DOHH2 (cell line): Measurements from ENCODE around the gene CLN6.

Source experiments
- H3F3A ChIP-seq: fragments of 200-600 bp; sonication (generic), shearing (Covaris generic); 2 replicates; pipeline ENCODE4 v1.6.0; 2016; ENCODE audit warnings: antibody characterized with exemption, mild to moderate bottlenecking; ENCODE audit not compliant: control insufficient read depth, insufficient read depth
- H3K27ac ChIP-seq: fragments of 200-600 bp; sonication (generic); 2 replicates; pipeline ENCODE4 v1.5.1; 2014; ENCODE audit warnings: low read depth, mild to moderate bottlenecking, low read length, moderate library complexity
- H3K27me3 ChIP-seq: fragments of 200-600 bp; sonication (generic); 2 replicates; pipeline ENCODE4 v1.6.1; 2014; ENCODE audit warnings: mild to moderate bottlenecking, low read length, mixed read lengths; ENCODE audit not compliant: control insufficient read depth
- H3K36me3 ChIP-seq: fragments of 200-600 bp; sonication (generic); 2 replicates; pipeline ENCODE4 v1.6.1; 2014; ENCODE audit warnings: mild to moderate bottlenecking, low read length, moderate library complexity, mixed read lengths; ENCODE audit not compliant: control insufficient read depth
- H3K4me1 ChIP-seq: fragments of 200-600 bp; sonication (generic); 2 replicates; pipeline ENCODE4 v1.6.1; 2014; ENCODE audit warnings: mild to moderate bottlenecking, low read length, mixed read lengths; ENCODE audit not compliant: control insufficient read depth
- H3K4me2 ChIP-seq: fragments of 200-600 bp; sonication (generic); 2 replicates; pipeline ENCODE4 v1.6.0; 2014; ENCODE audit warnings: mild to moderate bottlenecking, low read length, moderate library complexity
- H3K4me3 ChIP-seq: fragments of 200-600 bp; sonication (generic); 2 replicates; pipeline ENCODE4 v1.5.1; 2014; ENCODE audit warnings: mild to moderate bottlenecking, low read length, mixed read lengths
- H3K79me2 ChIP-seq: fragments of 200-600 bp; sonication (generic); 2 replicates; pipeline ENCODE4 v1.6.1; 2014; ENCODE audit warnings: mild to moderate bottlenecking, low read length, mixed read lengths; ENCODE audit not compliant: control insufficient read depth
- H3K9me2 ChIP-seq: fragments of 200-600 bp; sonication (generic); replicated peaks from 2 replicates; pipeline ENCODE4 v1.6.1; 2014; ENCODE audit warnings: mild to moderate bottlenecking, low read length, mixed read lengths; ENCODE audit not compliant: control insufficient read depth
- H3K9me3 ChIP-seq: fragments of 200-600 bp; sonication (generic); 2 replicates; pipeline ENCODE4 v1.6.1; 2014; ENCODE audit warnings: antibody characterized with exemption, low read length, mixed read lengths; ENCODE audit not compliant: control insufficient read depth, insufficient read depth
- H4K20me1 ChIP-seq: fragments of 200-600 bp; sonication (generic); 2 replicates; pipeline ENCODE4 v1.6.0; 2014; ENCODE audit warnings: low read depth, mild to moderate bottlenecking, antibody characterized with exemption, low read length, moderate library complexity; ENCODE audit not compliant: control insufficient read depth, insufficient read depth
- CTCF ChIP-seq: fragments of 200-600 bp; sonication (generic); IDR thresholded peaks from one replicate; pipeline ENCODE4 v1.5.1; 2014; ENCODE audit warnings: antibody characterized with exemption, mild to moderate bottlenecking, low read depth, low read length; ENCODE audit not compliant: poor library complexity, severe bottlenecking
- EZH2phosphoT487 ChIP-seq: fragments of 200-600 bp; sonication (generic); IDR thresholded peaks from 2 replicates; pipeline ENCODE4 v1.6.1; 2017; ENCODE audit warnings: borderline replicate concordance, mild to moderate bottlenecking, antibody characterized with exemption, low read length, moderate library complexity, mixed read lengths

The CLN6 gene

DNA sequence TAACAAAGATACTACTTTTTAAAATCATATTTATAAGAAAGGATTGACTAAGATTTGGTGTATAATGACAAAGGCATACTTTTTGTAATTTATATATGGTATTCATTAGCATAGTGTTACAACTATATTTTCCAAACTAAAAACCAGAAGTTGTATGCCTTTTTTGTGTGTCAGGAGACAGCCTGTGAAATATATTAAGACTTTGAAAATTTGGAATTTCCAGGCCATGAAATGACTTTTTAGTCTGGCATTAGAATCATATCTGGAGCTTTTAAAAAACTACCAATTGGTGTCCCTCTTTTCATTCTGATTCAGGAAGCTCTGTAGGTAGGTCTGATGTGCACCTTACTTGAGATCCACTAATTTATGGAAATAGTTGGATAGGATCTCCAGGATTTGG, 66.3 kb downstream of the CLN6 start:
- H3K79me2 ChIP-seq: no peaks in the 10 kb centered on the region
- no peaks in the 10 kb centered on the region for H4K20me1 ChIP-seq
- H3K27me3 ChIP-seq: no peaks in the 10 kb centered on the region
- no peaks in the 10 kb centered on the region for H3K9me3 ChIP-seq
- no peak overlapping the region for H3K4me2 ChIP-seq
- no peak for TF ChIP-seq CTCF
- no peak for TF ChIP-seq EZH2phosphoT487
- peaks cover 55% of the 10 kb centered on the region for H3K36me3 ChIP-seq
- 0 out of 2 replicates have a peak, but pooled peaks cover 2% of the 10 kb centered on the region for H3F3A ChIP-seq
- no peak overlapping the region for H3K4me3 ChIP-seq
- peaks cover 3% of the 10 kb centered on the region; the same call in 1 of the 2 replicates for H3K4me1 ChIP-seq
- H3K9me2 ChIP-seq: no peaks in the 10 kb centered on the region
- H3K27ac ChIP-seq: no peak overlapping the region

DNA sequence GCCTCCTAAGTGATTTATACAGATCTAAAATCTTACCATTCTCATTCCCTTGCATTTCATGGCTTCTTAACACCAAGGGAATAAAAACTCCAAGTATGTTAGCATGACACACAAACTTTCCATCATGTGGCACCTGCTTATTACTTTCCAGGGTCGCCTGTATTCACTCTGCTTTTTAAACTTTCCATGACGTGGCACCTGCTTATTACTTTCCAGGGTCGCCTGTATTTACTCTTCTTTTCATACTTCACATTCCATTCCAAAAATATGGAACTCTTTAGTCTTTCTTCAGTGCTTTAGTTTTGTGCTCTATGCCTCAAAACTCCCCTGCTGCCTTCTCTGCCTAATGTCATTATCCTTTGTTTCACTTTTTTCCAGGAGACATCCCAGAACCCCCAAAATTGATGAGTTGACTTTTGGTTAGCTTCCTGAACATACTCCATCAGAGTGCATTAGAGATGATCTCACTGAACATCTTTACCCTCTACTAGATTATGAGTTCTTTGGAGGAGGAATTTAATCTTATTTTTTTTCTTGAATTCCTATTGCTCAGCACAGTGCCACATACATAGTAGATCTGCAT, 71.4 kb downstream of the CLN6 start:
- Histone ChIP-seq H3K4me2 (no peak overlapping the region), H3F3A (peaks cover 10% of the 10 kb centered on the region; the same call in 1 of the 2 replicates), H3K9me2 (no peaks in the 10 kb centered on the region), H3K79me2 (no peaks in the 10 kb centered on the region), H3K4me3 (no peak overlapping the region), H3K4me1 (no peaks in the 10 kb centered on the region), H3K27ac (no peak overlapping the region), H4K20me1 (no peaks in the 10 kb centered on the region), H3K27me3 (no peaks in the 10 kb centered on the region), H3K36me3 (peaks cover 67% of the 10 kb centered on the region), H3K9me3 (no peaks in the 10 kb centered on the region)
- TF ChIP-seq CTCF (no peak), EZH2phosphoT487 (no peak)

GRCh38 chr15:68157074-68157473, 72.5 kb downstream of the CLN6 start:
- H3K36me3 ChIP-seq: peaks cover 61% of the 10 kb centered on the region

More at GRCh38 chr15:68157074-68157473, 72.5 kb downstream of the CLN6 start:
- Histone ChIP-seq H3K9me2 (no peaks in the 10 kb centered on the region), H3K4me1 (no peaks in the 10 kb centered on the region), H3K4me3 (no peak overlapping the region), H3K4me2 (no peak overlapping the region), H3K27me3 (no peaks in the 10 kb centered on the region), H4K20me1 (no peaks in the 10 kb centered on the region), H3K9me3 (no peaks in the 10 kb centered on the region), H3K27ac (no peak overlapping the region), H3F3A (peaks cover 10% of the 10 kb centered on the region; the same call in 1 of the 2 replicates), H3K79me2 (no peaks in the 10 kb centered on the region)
- TF ChIP-seq CTCF (no peak), EZH2phosphoT487 (no peak)
